ENCODE data around the gene MPP2.
"Not testable (repeated sequence)": the region's sequence is repeated elsewhere in the genome, so short reads cannot be mapped to it uniquely, and the experiment has no call there.

DNA sequence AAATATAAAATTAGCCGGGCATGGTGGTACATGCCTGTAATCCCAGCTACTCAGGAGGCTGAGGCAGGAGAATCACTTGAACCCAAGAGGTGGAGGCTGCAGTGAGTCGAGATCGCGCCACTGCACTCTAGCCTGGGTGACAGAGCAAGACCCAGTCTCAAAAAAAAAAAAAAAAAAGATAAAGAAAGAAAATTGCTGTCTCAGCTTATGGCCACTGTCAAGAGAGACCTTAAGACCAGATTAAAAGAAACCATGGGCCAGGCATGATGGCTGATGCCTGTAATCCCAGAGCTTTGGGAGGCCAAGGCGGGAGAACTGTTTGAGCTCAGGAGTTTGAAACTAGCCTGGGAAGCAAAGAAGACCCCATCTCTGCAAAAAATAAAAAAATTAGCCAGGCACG lies 38.3 kb downstream of the MPP2 start:
- TF ChIP-seq JUND (CRISPR knock-in tag; IDR thresholded peaks at IDR 0.05); MEIS1 (CRISPR knock-in tag; IDR thresholded peaks at IDR 0.05; ENCODE audit: borderline replicate concordance); TARDBP (CRISPR knock-in tag; IDR thresholded peaks at IDR 0.05); NR2F1 (CRISPR knock-in tag; IDR thresholded peaks at IDR 0.05); ZNF331 (CRISPR knock-in tag; IDR thresholded peaks at IDR 0.05); NR1H2 (CRISPR knock-in tag; IDR thresholded peaks at IDR 0.05; ENCODE audit: borderline replicate concordance, low read depth); TCF7 (IDR thresholded peaks at IDR 0.05; ENCODE audit: low read depth); POLR2AphosphoS5 (IDR thresholded peaks at IDR 0.05; ENCODE audit: low read depth, low read length): not testable (repeated sequence)
- TF ChIP-seq, protein P1, sequence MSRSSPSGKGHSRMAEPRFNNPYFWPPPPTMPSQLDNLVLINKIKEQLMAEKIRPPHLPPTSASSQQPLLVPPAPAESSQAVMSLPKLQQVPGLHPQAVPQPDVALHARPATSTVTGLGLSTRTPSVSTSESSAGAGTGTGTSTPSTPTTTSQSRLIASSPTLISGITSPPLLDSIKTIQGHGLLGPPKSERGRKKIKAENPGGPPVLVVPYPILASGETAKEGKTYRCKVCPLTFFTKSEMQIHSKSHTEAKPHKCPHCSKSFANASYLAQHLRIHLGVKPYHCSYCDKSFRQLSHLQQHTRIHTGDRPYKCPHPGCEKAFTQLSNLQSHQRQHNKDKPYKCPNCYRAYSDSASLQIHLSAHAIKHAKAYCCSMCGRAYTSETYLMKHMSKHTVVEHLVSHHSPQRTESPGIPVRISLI (CRISPR knock-in tag; IDR thresholded peaks at IDR 0.05; ENCODE audit: borderline replicate concordance), result not testable (repeated sequence)
- TF ChIP-seq, protein P2, sequence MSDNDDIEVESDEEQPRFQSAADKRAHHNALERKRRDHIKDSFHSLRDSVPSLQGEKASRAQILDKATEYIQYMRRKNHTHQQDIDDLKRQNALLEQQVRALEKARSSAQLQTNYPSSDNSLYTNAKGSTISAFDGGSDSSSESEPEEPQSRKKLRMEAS (IDR thresholded peaks at IDR 0.05), result not testable (repeated sequence)
- TF ChIP-seq, protein P3, sequence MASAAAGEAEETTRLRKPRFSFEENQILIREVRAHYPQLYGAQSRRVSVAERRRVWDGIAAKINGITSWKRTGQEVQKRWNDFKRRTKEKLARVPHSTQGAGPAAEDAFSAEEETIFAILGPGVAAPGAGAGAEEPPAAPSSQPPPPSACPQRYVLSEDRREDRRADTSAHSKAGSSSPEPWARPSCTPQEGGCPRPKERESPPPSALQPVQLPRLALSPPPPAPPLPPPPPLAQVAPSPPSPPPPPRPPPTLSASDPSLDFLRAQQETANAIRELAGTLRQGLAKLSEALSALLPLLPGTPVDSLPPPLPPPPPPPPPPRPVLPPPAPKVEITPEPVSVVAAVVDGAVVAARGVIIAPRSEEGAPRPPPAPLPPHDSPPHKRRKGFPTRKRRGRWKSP (CRISPR knock-in tag; IDR thresholded peaks at IDR 0.05), result not testable (repeated sequence)
- TF ChIP-seq, protein P4, sequence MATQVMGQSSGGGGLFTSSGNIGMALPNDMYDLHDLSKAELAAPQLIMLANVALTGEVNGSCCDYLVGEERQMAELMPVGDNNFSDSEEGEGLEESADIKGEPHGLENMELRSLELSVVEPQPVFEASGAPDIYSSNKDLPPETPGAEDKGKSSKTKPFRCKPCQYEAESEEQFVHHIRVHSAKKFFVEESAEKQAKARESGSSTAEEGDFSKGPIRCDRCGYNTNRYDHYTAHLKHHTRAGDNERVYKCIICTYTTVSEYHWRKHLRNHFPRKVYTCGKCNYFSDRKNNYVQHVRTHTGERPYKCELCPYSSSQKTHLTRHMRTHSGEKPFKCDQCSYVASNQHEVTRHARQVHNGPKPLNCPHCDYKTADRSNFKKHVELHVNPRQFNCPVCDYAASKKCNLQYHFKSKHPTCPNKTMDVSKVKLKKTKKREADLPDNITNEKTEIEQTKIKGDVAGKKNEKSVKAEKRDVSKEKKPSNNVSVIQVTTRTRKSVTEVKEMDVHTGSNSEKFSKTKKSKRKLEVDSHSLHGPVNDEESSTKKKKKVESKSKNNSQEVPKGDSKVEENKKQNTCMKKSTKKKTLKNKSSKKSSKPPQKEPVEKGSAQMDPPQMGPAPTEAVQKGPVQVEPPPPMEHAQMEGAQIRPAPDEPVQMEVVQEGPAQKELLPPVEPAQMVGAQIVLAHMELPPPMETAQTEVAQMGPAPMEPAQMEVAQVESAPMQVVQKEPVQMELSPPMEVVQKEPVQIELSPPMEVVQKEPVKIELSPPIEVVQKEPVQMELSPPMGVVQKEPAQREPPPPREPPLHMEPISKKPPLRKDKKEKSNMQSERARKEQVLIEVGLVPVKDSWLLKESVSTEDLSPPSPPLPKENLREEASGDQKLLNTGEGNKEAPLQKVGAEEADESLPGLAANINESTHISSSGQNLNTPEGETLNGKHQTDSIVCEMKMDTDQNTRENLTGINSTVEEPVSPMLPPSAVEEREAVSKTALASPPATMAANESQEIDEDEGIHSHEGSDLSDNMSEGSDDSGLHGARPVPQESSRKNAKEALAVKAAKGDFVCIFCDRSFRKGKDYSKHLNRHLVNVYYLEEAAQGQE (IDR thresholded peaks at IDR 0.05; ENCODE audit: borderline replicate concordance in 1 of 2, low read depth in 1 of 2, low read length in 2 of 2), result not testable (repeated sequence)
- TF ChIP-seq, protein P5, sequence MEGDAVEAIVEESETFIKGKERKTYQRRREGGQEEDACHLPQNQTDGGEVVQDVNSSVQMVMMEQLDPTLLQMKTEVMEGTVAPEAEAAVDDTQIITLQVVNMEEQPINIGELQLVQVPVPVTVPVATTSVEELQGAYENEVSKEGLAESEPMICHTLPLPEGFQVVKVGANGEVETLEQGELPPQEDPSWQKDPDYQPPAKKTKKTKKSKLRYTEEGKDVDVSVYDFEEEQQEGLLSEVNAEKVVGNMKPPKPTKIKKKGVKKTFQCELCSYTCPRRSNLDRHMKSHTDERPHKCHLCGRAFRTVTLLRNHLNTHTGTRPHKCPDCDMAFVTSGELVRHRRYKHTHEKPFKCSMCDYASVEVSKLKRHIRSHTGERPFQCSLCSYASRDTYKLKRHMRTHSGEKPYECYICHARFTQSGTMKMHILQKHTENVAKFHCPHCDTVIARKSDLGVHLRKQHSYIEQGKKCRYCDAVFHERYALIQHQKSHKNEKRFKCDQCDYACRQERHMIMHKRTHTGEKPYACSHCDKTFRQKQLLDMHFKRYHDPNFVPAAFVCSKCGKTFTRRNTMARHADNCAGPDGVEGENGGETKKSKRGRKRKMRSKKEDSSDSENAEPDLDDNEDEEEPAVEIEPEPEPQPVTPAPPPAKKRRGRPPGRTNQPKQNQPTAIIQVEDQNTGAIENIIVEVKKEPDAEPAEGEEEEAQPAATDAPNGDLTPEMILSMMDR (CRISPR knock-in tag; IDR thresholded peaks at IDR 0.05), result not testable (repeated sequence)

Measured in HepG2 (cell line).